Mucosa of rectum (tissue), 2 donors: ENCODE results near the gene ZBTB49.

Source experiments
- H3K27ac ChIP-seq, 2 donors: one replicate each; pipeline ENCODE4 v1.7.0; 2013; ENCODE audit warnings: inconsistent platforms in 2 of 2, low read depth in 2 of 2, low read length in 2 of 2
- H3K27me3 ChIP-seq, 2 donors: one replicate each; pipeline ENCODE4 v1.7.0; 2013; ENCODE audit warnings: low read length in 2 of 2; ENCODE audit not compliant: control insufficient read depth in 2 of 2, insufficient read depth in 2 of 2
- H3K36me3 ChIP-seq, 2 donors: one replicate each; pipeline ENCODE4 v1.7.0; 2013; ENCODE audit warnings: low read length in 2 of 2; ENCODE audit not compliant: control insufficient read depth in 2 of 2, insufficient read depth in 2 of 2
- H3K4me1 ChIP-seq, 2 donors: one replicate each; pipeline ENCODE4 v1.7.0; 2013; ENCODE audit warnings: low read length in 2 of 2, mild to moderate bottlenecking in 1 of 2; ENCODE audit not compliant: control insufficient read depth in 2 of 2, insufficient read depth in 2 of 2
- H3K4me3 ChIP-seq, 2 donors: one replicate each; pipeline ENCODE4 v1.7.0; 2013; ENCODE audit warnings: low read length in 2 of 2
- H3K9ac ChIP-seq, 2 donors: one replicate each; pipeline ENCODE4 v1.7.0; 2013; ENCODE audit warnings: low read length in 2 of 2, low read depth in 1 of 2, mild to moderate bottlenecking in 1 of 2
- H3K9me3 ChIP-seq, 2 donors: one replicate each; pipeline ENCODE4 v1.7.0; 2013; ENCODE audit warnings: low read length in 2 of 2; ENCODE audit not compliant: control insufficient read depth in 2 of 2
- donor health status: healthy.
- donor health status: Normal muscosa, but diverticular disease.

ZBTB49 gene

DNA sequence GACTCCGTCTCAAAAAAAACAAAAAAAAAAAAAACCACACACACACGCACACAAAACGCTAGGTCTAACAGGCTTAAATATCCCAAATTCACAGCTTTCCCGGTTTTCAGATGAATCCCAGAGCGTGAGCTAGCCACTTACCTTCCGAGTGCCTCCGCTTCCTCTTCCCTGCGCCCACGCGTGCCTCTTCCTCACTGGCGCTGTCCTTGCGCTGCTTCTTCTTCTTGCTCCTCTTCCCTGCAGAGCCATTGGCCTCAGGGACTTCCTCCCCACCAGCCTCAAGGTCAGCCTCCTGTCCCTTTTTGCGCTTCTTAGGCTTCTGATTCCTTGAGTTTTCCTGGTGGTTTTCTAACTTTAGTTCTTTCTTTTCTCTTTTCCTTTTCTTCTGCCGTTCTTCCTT lies 15.8 kb upstream of the ZBTB49 start:
- no peak overlapping the region for H3K27ac ChIP-seq
- H3K9me3 ChIP-seq: no peaks in the 10 kb centered on the region
- H3K4me1 ChIP-seq: no peaks in the 10 kb centered on the region
- H3K36me3 ChIP-seq: peaks cover 32 to 70% of the 10 kb centered on the region in 2 donors
- H3K4me3 ChIP-seq: no peak overlapping the region
- H3K9ac ChIP-seq: no peak overlapping the region
- no peaks in the 10 kb centered on the region for H3K27me3 ChIP-seq

DNA sequence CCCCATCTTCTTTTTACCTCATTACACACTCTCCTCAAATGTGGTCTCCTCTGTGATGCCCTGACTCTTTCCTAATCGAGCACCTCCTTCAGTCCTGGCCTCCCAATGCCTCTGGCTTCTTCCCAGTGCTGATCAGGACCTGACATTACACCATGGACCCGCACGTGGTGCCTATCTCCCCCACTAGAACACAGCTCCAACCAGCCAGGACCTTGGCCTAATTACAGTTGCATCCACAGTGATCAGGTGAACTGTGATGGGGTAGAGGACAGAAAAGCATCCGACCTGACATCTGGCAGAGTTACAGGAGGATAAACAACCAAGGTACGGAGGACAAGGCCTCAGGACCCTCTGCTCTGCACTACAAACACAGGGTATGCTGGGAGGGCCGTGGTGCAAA lies 12.5 kb upstream of the ZBTB49 start:
- Histone ChIP-seq H3K4me1 (no peaks in the 10 kb centered on the region), H3K9ac (no peak overlapping the region), H3K4me3 (no peak overlapping the region), H3K9me3 (no peaks in the 10 kb centered on the region), H3K36me3 (peaks cover 42 to 68% of the 10 kb centered on the region in 2 donors), H3K27ac (no peak overlapping the region), H3K27me3 (no peaks in the 10 kb centered on the region)

DNA sequence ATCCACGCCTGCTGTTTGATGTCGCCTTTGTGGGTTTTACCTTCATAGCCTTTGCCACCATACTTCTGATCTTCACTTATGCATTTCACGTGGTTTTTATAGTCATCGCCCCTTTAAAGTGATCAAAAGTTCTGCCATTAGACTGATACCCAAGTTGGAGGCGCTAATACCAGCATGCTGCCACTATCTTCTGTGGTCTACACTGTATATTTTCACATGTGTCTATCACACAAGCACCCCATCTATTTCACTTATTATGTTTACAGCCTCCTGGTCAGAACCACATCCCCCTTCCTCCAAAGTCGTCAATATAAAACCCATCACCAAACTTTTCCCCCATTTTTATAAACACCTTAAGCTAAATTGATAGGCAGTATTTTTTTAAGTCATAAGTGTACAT lies 8.3 kb upstream of the ZBTB49 start:
- H3K27ac ChIP-seq: no peak overlapping the region
- H3K4me1 ChIP-seq: no peaks in the 10 kb centered on the region
- H3K4me3 ChIP-seq: no peak overlapping the region
- H3K9me3 ChIP-seq: no peaks in the 10 kb centered on the region
- no peaks in the 10 kb centered on the region for H3K27me3 ChIP-seq
- peaks cover 27 to 58% of the 10 kb centered on the region in 2 donors for H3K36me3 ChIP-seq
- no peak overlapping the region for H3K9ac ChIP-seq

DNA sequence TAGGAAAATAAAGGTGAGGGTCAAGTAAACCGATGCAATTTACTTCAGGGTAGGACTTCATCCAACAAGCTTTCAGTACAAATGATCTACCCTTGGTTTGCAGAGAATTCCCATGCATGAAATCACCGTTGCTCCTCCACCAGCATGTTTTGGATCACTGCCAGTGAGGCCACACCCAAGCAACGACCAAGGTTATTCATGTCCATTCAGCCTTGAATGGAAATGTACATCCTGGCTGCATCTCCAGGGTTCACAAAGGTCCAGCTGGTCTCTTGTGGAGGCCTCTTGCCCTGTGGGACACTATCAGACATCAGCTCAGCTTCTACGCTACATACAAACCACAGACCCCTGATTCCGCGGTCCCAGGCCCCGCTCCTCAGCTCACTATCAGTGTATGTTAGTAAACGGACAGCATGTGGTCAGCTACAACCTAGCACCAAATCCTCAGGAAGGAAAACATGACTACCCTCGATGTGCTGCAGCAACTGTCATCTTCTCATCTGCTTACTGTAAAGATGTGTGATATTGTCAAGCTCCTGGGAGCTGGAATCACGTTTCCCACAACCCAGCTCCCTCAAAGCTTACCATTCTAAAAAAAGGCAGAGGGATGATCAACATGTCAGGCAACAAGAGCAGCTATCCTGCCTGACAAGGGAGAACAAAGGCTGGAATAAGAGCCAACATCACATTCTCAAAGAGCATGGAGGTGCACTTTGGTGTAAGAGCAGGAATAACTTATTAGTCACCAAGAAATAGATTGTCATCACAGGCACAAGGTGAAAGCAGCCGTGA lies 5.0 kb upstream of the ZBTB49 start:
- H3K9ac ChIP-seq: no peak overlapping the region
- H3K36me3 ChIP-seq: peaks cover 18 to 37% of the 10 kb centered on the region in 2 donors
- H3K4me3 ChIP-seq: no peak overlapping the region
- H3K4me1 ChIP-seq: peaks cover 11 to 12% of the 10 kb centered on the region in 2 donors
- no peak overlapping the region for H3K27ac ChIP-seq
- H3K27me3 ChIP-seq: no peaks in the 10 kb centered on the region
- H3K9me3 ChIP-seq: no peaks in the 10 kb centered on the region

DNA sequence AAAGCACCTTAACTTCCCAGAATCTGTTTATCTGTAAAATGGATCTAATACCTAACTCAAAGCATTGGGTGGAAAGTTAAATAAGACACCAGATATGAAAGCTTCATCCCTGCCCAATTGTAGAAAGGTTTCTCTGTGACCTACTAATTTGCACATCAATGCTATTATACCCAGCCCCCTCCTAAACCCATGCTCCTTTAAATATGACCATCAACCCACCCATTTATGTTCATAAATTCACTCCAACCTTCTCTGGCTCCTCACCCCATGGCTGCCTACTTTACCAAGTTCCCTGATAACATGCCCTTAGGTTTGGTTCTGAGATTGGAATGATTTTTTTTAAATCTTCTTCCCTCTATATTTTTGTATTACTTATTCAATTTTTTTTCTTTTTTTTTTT lies 2.0 kb upstream of the ZBTB49 start:
- no peaks in the 10 kb centered on the region for H3K27me3 ChIP-seq
- no peak overlapping the region for H3K27ac ChIP-seq
- no peaks in the 10 kb centered on the region for H3K9me3 ChIP-seq
- no peak overlapping the region for H3K4me3 ChIP-seq
- peaks cover 3 to 24% of the 10 kb centered on the region in 2 donors for H3K36me3 ChIP-seq
- H3K4me1 ChIP-seq: peaks cover 20 to 23% of the 10 kb centered on the region in 2 donors
- H3K9ac ChIP-seq: no peak overlapping the region

DNA sequence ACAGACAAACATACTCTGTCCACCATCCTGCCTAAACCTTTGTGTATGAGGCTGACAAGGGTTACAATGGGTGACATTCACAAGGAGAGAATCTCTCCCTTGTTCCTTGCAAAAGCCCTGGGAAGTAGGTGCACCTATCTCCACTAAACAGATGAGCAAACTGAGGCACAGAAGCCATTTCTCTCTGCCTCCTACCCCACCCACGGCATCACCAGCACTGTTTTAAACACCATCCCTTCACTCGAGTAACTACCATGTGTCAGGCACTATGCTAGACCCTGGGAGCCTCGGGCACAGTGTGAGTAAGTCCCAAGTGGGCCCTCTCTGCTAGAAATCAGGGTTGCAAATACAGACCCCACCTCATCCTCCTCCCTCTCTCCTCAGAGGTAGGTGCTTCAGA lies 996 bp upstream of the ZBTB49 start:
- H3K27ac ChIP-seq: no peak overlapping the region
- peak overlapping the region; percentile 76 to 82 for H3K9ac ChIP-seq
- peaks cover 3 to 18% of the 10 kb centered on the region in 2 donors for H3K36me3 ChIP-seq
- peak overlapping the region; percentile 92 to 95 for H3K4me3 ChIP-seq
- no peaks in the 10 kb centered on the region for H3K27me3 ChIP-seq
- peaks cover 20 to 23% of the 10 kb centered on the region in 2 donors for H3K4me1 ChIP-seq
- H3K9me3 ChIP-seq: no peaks in the 10 kb centered on the region

DNA sequence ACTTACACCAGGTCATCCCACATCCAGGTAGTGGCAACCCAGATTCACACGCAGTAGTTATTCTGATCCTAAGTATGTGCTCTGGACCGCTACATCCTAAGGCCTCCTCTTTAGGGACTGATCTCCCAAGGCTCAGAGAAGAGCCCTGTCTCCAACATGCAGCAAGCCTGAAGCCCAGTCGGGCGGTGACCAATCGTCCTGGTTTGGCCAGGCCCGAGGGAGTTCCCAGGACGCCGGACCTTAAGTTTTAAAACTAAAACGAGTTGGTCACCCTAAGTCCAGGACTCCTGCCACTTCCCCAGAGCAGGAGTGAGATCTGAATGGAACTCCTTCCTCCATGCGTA lies 482 bp upstream of the ZBTB49 start:
- Histone ChIP-seq H3K4me1 (peaks cover 20 to 23% of the 10 kb centered on the region in 2 donors), H3K36me3 (peaks cover 3 to 17% of the 10 kb centered on the region in 2 donors), H3K27me3 (no peaks in the 10 kb centered on the region), H3K27ac (peak overlapping the region; percentile 68 to 79), H3K9me3 (no peaks in the 10 kb centered on the region), H3K4me3 (peak overlapping the region; percentile 92 to 95), H3K9ac (peak overlapping the region; percentile 76 to 82)

DNA sequence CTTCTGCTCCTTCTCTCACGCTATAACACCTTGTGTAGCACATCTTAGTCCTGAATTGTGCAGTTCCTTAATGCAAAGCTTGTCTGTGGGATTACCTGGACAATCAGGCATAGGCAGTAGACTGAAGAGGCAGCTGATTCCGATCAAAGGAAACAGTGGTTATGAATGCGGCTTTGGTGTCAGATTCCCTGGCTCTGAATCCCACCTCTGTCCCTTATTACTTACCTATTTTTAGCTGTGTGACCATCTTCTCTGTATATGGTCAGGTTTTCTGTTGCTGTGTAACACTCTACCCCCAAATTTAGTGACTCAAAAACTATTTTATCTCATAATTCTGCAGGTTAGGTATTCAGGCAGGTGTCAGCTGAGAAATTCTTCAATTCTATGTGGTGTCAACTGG lies 3.2 kb downstream of the ZBTB49 start:
- Histone ChIP-seq H3K36me3 (peaks cover 3 to 5% of the 10 kb centered on the region in 2 donors), H3K9ac (no peak overlapping the region), H3K4me1 (peaks cover 20 to 23% of the 10 kb centered on the region in 2 donors), H3K9me3 (no peaks in the 10 kb centered on the region), H3K4me3 (no peak overlapping the region), H3K27ac (no peak overlapping the region), H3K27me3 (no peaks in the 10 kb centered on the region)

DNA sequence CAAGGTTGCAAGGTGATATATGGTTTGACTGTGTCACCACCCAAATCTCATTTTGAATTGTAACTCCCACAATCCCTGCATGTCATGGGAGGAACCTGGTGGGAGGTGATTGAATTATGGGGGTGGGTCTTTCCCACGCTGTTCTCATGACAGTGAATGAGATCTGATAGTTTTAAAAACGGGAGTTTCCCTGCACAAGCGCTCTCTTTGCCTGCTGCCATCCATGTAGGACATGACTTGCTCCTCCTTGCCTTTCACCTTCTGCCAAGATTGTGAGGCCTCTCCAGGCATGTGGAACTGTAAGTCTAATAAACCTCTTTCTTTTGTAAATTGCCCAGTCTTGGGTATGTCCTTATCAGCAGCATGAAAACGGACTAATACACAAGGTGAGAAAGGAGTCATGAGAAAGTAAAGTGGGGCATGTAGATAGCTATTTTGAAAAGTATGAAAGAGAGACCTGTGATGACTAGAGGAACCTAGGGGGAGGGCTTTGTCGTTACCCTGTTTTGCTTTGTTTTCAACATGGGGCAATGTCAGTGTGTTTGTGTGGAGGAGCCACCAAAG lies 6.3 kb downstream of the ZBTB49 start:
- peaks cover 3 to 12% of the 10 kb centered on the region in 2 donors for H3K36me3 ChIP-seq
- no peak overlapping the region for H3K4me3 ChIP-seq
- H3K4me1 ChIP-seq: peaks cover under 1 to 2% of the 10 kb centered on the region in 2 donors
- H3K27ac ChIP-seq: no peak overlapping the region
- H3K27me3 ChIP-seq: no peaks in the 10 kb centered on the region
- H3K9ac ChIP-seq: no peak overlapping the region
- H3K9me3 ChIP-seq: no peaks in the 10 kb centered on the region

DNA sequence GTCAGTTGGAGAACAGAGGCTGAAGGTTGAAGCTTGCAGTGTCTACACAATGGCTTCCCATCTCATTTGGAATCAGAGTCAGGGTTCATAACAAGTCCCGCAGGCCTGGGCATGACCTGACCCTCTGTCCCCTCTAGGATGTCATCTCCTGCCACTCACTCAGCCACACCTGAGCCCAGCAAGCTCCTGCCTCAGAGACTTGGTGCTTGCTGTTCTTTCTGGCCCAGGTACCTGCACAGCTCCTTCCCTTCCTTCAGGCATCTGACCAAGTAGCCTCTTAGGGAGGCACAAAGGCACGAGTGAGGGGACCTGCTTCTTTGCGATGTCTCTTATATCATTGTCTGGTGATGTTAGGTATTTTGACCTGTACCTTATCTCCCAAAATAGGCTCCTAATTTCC lies 9.0 kb downstream of the ZBTB49 start:
- no peak overlapping the region for H3K27ac ChIP-seq
- no peaks in the 10 kb centered on the region for H3K4me1 ChIP-seq
- H3K36me3 ChIP-seq: peaks cover 11 to 20% of the 10 kb centered on the region in 2 donors
- H3K4me3 ChIP-seq: no peak overlapping the region
- H3K9me3 ChIP-seq: no peaks in the 10 kb centered on the region
- H3K9ac ChIP-seq: no peak overlapping the region
- H3K27me3 ChIP-seq: no peaks in the 10 kb centered on the region
